Activated CD8-positive, alpha-beta memory T cell treated with anti-CD3 and anti-CD28 coated beads for 4 hours (primary cell): ENCODE measurements around the gene PPP1R12B.
"Not testable (repeated sequence)": the region's sequence is repeated elsewhere in the genome, so short reads cannot be mapped to it uniquely, and the experiment has no call there.

ENCODE experiments used
- DNase-seq, 2 donors: peaks; one replicate each; pipeline ENCODE4 v3.0.0-alpha.2; 2020; ENCODE audit warnings: low read depth in 2 of 2

Gene PPP1R12B

GRCh38 chr1:202528096-202528722 lies 179.7 kb downstream of the PPP1R12B start:
- not testable (repeated sequence) for DNase-seq

DNA sequence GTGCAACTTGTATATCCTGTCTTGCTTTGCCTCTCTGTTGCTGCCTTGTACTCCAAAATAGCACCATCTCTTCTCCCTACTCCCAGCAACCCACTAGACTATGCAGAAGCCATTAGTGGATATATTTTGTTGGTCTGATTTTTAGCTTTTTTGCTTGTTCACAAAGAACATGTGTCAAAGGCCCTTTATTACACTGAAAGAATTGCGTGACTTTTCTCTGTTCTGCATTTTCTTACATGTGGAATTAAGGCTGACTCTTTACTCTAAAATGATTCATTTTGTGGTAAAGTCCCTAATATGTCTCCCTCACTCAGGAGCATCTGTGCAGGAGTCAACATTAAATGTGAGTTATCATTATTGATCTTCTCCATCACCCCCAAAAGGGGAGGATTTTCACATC lies 182.2 kb downstream of the PPP1R12B start:
- not testable (repeated sequence) for DNase-seq

DNA sequence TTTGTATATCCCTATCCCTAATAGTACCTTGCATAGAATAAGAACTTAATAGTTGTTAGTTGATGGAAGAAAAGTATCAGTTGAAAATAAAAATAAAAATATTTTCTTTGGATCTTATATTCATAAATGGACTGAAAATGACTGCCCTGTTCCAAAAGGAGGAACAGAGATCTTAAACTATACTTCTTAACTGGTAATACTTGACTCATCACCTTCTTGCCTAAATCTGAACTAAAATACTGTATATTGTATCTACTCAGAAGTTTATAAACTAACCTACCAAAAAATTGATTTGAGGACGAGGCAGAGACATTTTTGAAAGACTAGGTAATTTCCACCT lies 182.9 kb downstream of the PPP1R12B start:
- no peak for DNase-seq

DNA sequence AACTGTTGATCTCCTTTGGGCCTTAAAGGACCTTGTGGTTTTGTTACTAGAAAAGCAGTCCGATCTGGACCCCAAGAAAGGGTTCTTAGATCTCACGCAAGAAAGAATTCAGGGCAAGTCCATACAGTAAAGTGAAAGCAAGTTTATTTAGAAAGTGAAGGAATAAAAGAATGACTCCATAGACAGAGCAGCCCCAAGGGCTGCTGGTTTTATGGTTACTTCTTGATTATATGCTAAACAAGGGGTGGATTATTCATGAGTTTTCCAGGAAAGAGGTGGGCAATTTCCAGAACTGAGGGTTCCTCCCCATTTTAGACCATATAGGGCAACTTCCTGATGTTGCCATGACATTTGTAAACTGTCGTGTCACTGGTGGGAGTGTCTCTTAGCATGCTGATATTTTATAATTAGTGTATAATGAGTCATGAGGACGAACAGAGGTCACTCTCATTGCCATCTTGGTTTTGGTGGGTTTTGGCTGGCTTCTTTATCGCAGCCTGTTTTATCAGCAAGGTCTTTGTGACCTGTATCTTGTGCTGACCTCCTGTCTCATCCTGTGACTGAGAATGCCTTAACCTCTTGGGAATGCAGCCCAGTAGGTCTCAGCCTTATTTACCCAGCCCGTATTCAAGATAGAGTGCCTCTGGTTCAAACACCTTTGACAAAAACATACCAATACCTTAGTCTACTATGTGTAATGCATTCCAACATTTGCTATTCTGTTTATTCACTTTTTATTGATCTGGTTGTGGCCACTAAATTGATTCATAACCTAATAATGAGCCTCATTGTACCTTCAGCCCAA lies 183.5 kb downstream of the PPP1R12B start:
- DNase-seq, result not testable (repeated sequence)

- DNase-seq, result not testable (repeated sequence)
Observed at GRCh38 chr1:202539166-202539574, 190.7 kb downstream of the PPP1R12B start.

- DNase-seq, result not testable (repeated sequence)
Observed at GRCh38 chr1:202539583-202539982, 191.1 kb downstream of the PPP1R12B start.

DNA sequence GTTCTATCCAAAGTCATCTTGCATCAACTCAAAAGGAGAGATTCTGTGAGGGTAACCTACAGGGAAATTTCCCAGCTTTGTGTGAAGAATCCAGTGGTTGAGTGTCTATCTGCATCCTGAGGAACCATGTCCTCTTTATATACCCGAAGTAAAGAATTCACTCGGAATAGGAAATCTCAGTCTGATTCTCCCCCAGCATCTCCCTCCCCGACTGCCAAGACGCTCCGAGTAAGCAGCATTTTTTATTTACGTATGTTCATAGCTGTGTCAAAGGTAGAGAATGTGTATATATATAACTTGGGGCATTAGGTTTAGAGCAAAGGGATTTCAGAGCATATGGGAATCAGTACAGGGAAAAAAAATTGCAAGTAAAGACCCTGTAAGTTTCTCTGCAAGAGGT lies 191.5 kb downstream of the PPP1R12B start:
- DNase-seq, result no peak

GRCh38 chr1:202540448-202540847 lies 191.9 kb downstream of the PPP1R12B start:
- DNase-seq, result no peak

DNA sequence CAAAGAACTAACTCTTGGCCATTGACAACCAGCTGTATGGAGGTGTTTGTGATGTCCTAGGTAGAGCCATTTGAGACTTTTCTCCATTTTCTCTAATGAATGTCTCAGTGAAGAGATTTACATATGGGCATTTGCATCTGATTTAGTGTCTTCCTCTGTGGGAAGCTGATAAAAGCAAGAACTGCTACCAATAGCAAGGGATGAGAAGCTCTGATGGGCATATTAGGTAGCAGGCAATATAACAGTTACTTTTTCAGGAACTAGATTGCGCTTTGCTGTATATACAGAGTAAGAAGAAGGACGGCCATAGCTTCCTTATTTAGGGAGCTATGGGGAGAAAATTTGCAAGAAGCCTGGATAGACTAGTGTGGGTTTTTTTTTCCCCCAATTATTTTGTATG lies 192.4 kb downstream of the PPP1R12B start:
- not testable (repeated sequence) for DNase-seq

DNA sequence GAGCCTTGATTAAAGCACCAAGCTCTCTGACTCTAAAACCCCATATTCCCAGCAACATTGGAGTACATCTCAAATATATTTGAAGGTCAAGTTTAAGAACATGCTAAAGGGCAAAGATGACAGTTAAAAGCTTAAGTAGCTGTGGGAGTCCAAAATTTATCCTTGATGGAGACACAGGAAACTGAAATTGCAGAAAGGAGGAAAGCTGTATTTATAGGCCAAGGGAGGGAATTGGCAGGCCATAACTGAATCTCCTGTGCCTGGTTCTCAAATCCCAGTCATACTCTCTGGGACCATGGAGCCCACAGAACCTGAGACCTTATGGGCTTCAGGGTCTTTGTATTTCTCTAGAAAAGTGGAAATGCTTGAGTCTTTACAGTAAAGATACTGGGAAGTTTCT lies 193.9 kb downstream of the PPP1R12B start:
- not testable (repeated sequence) for DNase-seq

- DNase-seq, result not testable (repeated sequence)
Observed at GRCh38 chr1:202543537-202543936, 195.0 kb downstream of the PPP1R12B start.

- DNase-seq, result not testable (repeated sequence)
Observed at GRCh38 chr1:202544766-202545449, 196.4 kb downstream of the PPP1R12B start.

DNA sequence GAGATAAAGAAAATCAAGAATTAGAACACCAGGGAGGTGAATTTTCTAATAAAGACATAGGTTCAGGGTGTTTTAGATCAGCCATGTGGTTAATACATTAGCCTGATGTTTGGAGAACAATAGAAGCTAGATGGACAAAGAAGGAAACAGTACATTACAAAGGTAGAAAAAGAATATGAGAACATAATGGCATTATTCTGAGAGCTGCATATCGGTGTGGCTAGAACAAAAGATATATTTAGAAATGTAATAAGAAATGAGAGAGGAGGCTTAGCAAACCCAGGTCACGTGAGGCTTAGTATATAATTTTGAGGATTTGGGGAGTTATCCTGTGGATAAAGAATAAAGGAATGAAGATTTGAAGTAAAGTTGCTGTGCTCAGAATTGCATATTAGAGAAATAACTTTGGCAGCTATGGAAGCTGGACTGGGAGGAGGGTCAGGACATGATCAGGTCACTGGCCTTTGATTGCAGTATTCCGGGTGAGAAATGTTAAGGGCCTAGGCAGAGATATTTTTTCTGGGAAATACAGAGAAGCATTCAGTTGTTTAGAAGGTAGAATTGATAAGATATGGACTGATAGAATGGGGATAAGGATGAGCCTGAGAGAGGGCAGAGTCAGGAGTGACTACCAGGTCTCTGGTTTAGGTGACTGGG lies 197.3 kb downstream of the PPP1R12B start:
- not testable (repeated sequence) for DNase-seq

DNA sequence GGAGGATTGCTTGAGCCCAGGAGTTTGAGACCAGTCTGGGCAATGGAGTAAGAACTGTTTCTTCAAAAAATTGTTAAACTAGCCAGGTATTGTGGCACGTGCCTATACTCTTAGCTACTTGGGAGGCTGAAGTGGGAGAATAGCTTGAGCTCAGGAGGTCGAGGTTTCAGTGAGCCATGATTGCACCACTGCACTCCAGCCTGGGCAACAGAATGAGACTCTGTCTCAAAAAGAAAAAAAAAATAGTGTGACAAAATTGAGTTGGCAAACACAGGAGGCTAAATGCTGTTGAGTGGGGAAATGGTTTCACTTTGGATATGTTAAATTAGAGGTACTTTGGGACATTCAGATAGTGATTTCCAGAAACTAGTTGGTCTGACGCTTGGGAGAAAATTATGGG lies 197.9 kb downstream of the PPP1R12B start:
- not testable (repeated sequence) for DNase-seq

DNA sequence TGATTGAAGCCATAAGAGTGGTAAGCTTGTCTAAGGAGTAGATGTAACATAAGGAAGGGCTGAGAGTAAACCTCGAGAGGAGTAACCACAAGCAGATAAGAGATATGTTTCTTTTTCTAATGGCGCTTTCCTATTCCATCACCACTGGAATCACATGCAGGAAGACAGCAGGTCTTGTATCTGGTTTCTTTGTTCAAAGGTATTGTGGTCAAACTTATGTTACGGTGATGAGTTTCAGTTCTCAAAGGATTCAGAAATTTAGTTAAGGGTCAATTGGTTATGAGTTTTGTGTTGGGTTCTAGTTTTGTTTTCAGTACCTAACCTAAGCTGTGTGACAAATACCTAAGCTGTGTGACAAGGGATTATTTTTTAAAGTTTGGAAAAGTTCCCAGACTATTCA lies 198.3 kb downstream of the PPP1R12B start:
- DNase-seq, result not testable (repeated sequence)

DNA sequence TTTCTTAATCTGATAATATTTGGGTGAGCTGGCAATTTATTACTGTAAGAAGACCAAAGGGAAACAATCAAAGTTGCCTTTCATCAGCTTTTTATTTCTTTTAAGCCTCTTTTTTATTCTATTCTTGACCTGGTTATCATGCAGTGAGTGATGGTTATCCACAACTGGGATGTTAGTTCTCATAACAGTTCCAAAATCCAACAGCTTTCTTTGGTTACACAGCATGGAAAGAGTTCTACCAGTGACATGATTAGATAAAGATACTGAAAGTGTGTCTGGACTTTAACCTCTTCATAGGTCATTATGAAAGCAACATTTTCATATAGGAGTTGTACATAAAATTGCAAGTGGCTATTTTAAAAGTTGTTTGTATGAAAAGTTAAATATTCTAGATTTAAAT lies 198.7 kb downstream of the PPP1R12B start:
- DNase-seq, result no peak

GRCh38 chr1:202550088-202550487 lies 201.6 kb downstream of the PPP1R12B start:
- DNase-seq, result not testable (repeated sequence)

DNA sequence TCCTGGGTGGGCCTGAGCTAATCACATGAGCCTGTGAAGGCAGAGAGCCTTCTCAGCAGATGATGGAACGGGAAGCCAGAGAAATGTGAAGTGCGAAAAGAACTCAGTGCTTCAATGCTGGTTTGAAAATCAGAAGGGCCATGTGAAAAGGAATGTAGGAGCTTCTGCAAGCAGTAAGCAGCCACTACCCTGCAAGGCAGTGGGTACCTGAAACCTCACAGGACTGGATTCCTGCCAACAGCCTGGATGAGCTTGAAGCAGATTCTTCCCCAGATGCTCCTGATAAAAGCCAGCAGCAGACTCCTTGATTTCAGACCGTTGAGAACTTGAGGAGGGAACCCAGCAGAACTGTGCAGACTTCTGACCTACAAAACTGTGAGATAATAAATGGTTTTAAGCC lies 203.2 kb downstream of the PPP1R12B start:
- DNase-seq, result no peak

GRCh38 chr1:202552615-202553014 lies 204.1 kb downstream of the PPP1R12B start:
- not testable (repeated sequence) for DNase-seq

- DNase-seq, result not testable (repeated sequence)
Observed at GRCh38 chr1:202553078-202553477, 204.6 kb downstream of the PPP1R12B start.

DNA sequence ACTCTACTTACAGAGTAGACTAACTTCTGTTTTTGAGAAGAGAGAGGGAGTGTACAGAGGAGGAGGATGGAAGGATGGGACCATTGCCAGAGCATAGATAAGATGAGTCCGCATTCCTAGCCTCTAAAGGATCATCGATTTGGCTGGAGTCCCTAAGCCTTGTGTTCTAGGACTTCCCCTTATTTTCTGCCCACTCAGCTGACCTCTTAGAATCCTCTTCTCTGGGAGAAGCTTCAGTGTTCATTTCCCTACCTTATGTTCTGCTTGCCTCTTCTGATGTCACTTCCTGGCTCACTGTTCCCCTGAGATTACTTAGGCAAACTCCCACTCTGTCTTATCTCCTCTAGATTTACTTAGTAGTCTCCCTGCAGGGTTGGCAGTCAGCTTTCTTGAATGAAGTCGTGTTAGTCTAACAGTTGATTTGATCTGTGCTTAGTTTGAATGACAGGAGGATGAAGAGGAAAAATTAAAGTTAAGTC lies 205.1 kb downstream of the PPP1R12B start:
- DNase-seq, result no peak

DNA sequence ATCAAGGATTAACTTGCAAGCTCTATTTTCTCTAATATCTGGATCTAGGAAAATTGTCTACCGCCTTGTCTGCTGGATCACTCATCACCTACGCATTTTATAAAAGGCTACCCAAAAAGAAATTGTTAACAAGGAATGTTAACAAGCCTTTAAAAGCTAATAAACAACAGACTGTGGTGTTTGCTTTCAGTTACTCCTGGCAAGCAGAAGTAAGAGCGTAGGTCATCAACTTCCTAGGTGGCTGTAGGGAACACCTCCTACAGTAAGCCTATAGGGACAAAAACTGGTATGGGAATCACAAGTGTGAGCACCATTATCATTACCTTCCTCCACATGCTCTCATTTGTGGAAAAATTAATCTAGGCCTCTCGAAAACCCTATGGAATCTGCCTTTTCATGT lies 206.1 kb downstream of the PPP1R12B start:
- not testable (repeated sequence) for DNase-seq
